ENCODE data around the gene DBET. TPM values are rescaled to one million over a fixed set of nuclear protein-coding genes. Genes with fewer than 3 reads are reported as not detected.
A peak's percentile ranks its signal among the peaks of the same experiment; 100 is the strongest.
"Not testable (repeated sequence)": the region's sequence is repeated elsewhere in the genome, so short reads cannot be mapped to it uniquely, and the experiment has no call there.

Gene DBET
- total and polyA plus RNA-seq, 2 experiments from 2014 or later: not detected

- not testable (repeated sequence) for H3K36me3 ChIP-seq (replicated peaks; ENCODE audit: insufficient read depth, low read depth)
- WGBS (ENCODE audit: low lambda C conversion rate, missing lambda C conversion rate): 38% methylated on average over 1 of the region's 1 CpG
These were observed 45.2 kb downstream of the DBET start for GRCh38 chr4:190109390-190110011.

GRCh38 chr4:190110033-190110432 is 45.7 kb downstream of the DBET start:
- H3K27me3 ChIP-seq; H3K9me2 ChIP-seq (replicated peaks; ENCODE audit: insufficient read depth); H3K4me3 ChIP-seq; H3K4me1 ChIP-seq (ENCODE audit: insufficient read depth); H3K4me2 ChIP-seq; DNase-seq (ENCODE audit: low spot score); H4K20me1 ChIP-seq (ENCODE audit: insufficient read depth, poor library complexity, severe bottlenecking); H3K36me3 ChIP-seq (replicated peaks; ENCODE audit: insufficient read depth, low read depth); H3K79me2 ChIP-seq; H2AFZ ChIP-seq; H3K27ac ChIP-seq: not testable (repeated sequence)
- peaks cover 29% of the 10 kb centered on the region for H3K9me3 ChIP-seq (ENCODE audit: low read depth)

More at GRCh38 chr4:190109390-190110011, 45.2 kb downstream of the DBET start:
- H3K4me1 ChIP-seq (ENCODE audit: insufficient read depth); H3K79me2 ChIP-seq; H3K4me2 ChIP-seq; H3K27me3 ChIP-seq; H3K27ac ChIP-seq; DNase-seq (ENCODE audit: low spot score); H4K20me1 ChIP-seq (ENCODE audit: insufficient read depth, poor library complexity, severe bottlenecking); H3K4me3 ChIP-seq; H3K9me2 ChIP-seq (replicated peaks; ENCODE audit: insufficient read depth); H2AFZ ChIP-seq: not testable (repeated sequence)
- H3K9me3 ChIP-seq (ENCODE audit: low read depth): peaks cover 29% of the 10 kb centered on the region

GRCh38 chr4:190110570-190111295 is 46.4 kb downstream of the DBET start:
- not testable (repeated sequence) for H3K4me2 ChIP-seq; H3K27ac ChIP-seq; H2AFZ ChIP-seq; H3K36me3 ChIP-seq (replicated peaks; ENCODE audit: insufficient read depth, low read depth); H3K4me1 ChIP-seq (ENCODE audit: insufficient read depth); H3K27me3 ChIP-seq; H3K79me2 ChIP-seq; H4K20me1 ChIP-seq (ENCODE audit: insufficient read depth, poor library complexity, severe bottlenecking); DNase-seq (ENCODE audit: low spot score); H3K9me2 ChIP-seq (replicated peaks; ENCODE audit: insufficient read depth); H3K4me3 ChIP-seq
- peaks cover 29% of the 10 kb centered on the region for H3K9me3 ChIP-seq (ENCODE audit: low read depth)
- 54% methylated on average over 4 of the region's 4 CpGs for WGBS (ENCODE audit: low lambda C conversion rate, missing lambda C conversion rate)

- H3K4me1 ChIP-seq (ENCODE audit: insufficient read depth); H3K9me2 ChIP-seq (replicated peaks; ENCODE audit: insufficient read depth); H3K27me3 ChIP-seq; H3K4me3 ChIP-seq; H4K20me1 ChIP-seq (ENCODE audit: insufficient read depth, poor library complexity, severe bottlenecking); H2AFZ ChIP-seq; DNase-seq (ENCODE audit: low spot score); H3K27ac ChIP-seq; H3K4me2 ChIP-seq; H3K36me3 ChIP-seq (replicated peaks; ENCODE audit: insufficient read depth, low read depth); H3K79me2 ChIP-seq: not testable (repeated sequence)
- peaks cover 20% of the 10 kb centered on the region for H3K9me3 ChIP-seq (ENCODE audit: low read depth)
- 83% methylated on average over 3 of the region's 3 CpGs for WGBS (ENCODE audit: low lambda C conversion rate, missing lambda C conversion rate)
These were observed 48.6 kb downstream of the DBET start for GRCh38 chr4:190112879-190113278.

- not testable (repeated sequence) for H3K4me1 ChIP-seq (ENCODE audit: insufficient read depth); H3K27me3 ChIP-seq; H2AFZ ChIP-seq; H3K4me2 ChIP-seq; H3K4me3 ChIP-seq; H3K36me3 ChIP-seq (replicated peaks; ENCODE audit: insufficient read depth, low read depth); H3K79me2 ChIP-seq; DNase-seq (ENCODE audit: low spot score); H3K27ac ChIP-seq; H3K9me2 ChIP-seq (replicated peaks; ENCODE audit: insufficient read depth); H4K20me1 ChIP-seq (ENCODE audit: insufficient read depth, poor library complexity, severe bottlenecking)
- peaks cover 11% of the 10 kb centered on the region for H3K9me3 ChIP-seq (ENCODE audit: low read depth)
- 51% methylated on average over 3 of the region's 3 CpGs for WGBS (ENCODE audit: low lambda C conversion rate, missing lambda C conversion rate)
These were observed 50.7 kb downstream of the DBET start for GRCh38 chr4:190114991-190115390.

Small RNA genes within 50 kb of the gene (small RNA-seq; reads per million reads assigned to genes)
- gene RNA5SP174: not detected
- gene RNA5SP175: 0.53 reads per million, percentile 42 among the genes with 10 or more reads in this experiment

Other genes with a start within 250 kb of the DBET start
- 33.8 and 35.6 TPM in 2 replicates for gene FRG1, start 123.6 kb upstream of the DBET start, total RNA-seq
- gene FRG1, start 123.6 kb upstream of the DBET start, polyA plus RNA-seq: 27.8 and 29.6 TPM in 2 replicates
- not detected in 2 replicates for gene FRG2, start 37.2 kb upstream of the DBET start, total RNA-seq
- not detected in 2 replicates for gene FRG2, start 37.2 kb upstream of the DBET start, polyA plus RNA-seq
- gene DUX4, start 109.3 kb downstream of the DBET start, total RNA-seq: not detected in 2 replicates
- gene DUX4, start 109.3 kb downstream of the DBET start, polyA plus RNA-seq: not detected in 2 replicates